HL-60 (cell line): ENCODE results near the gene SMYD2.

ENCODE experiments used
- DNase-seq, 2 experiments: peaks; one replicate each; pipeline ENCODE4 v3.0.0-alpha.2; 2010 to 2020; ENCODE audit warnings: low read depth in 1 of 2, low spot score in 1 of 2
- H3K27ac ChIP-seq: fragments of 250-450 bp; sonication (Bioruptor Pico); replicated peaks from 2 replicates; pipeline ENCODE4 v1.5.1; 2020; ENCODE audit warnings: mild to moderate bottlenecking, moderate library complexity
- H3K27me3 ChIP-seq: fragments of 250-450 bp; sonication (Bioruptor Pico); 2 replicates; pipeline ENCODE4 v1.5.1; 2021; ENCODE audit warnings: mild to moderate bottlenecking, moderate library complexity; ENCODE audit not compliant: insufficient read depth, poor library complexity, severe bottlenecking
- H3K4me3 ChIP-seq: replicated peaks from 2 replicates; pipeline ENCODE4 v1.5.1; 2011; ENCODE audit warnings: mild to moderate bottlenecking, control low read depth, low read length; ENCODE audit not compliant: insufficient read depth
- GABPA ChIP-seq: IDR thresholded peaks from 2 replicates; pipeline ENCODE4 v1.6.1; 2012; ENCODE audit warnings: low read depth
- POLR2AphosphoS5 ChIP-seq: IDR thresholded peaks from 2 replicates; pipeline ENCODE4 v1.6.1; 2012; ENCODE audit warnings: low read depth
- SPI1 ChIP-seq: IDR thresholded peaks from 2 replicates; pipeline ENCODE4 v1.6.1; 2012; ENCODE audit warnings: low read depth, mild to moderate bottlenecking, borderline replicate concordance
- TF ChIP-seq, protein P1 (sequence below): IDR thresholded peaks from one replicate; pipeline ENCODE4 v1.5.1; 2011; ENCODE audit warnings: low read length, control low read depth, inconsistent platforms; ENCODE audit not compliant: insufficient read depth
- TF ChIP-seq, protein P2 (sequence below): IDR thresholded peaks from 2 replicates; pipeline ENCODE4 v1.6.1; 2012; ENCODE audit warnings: low read depth; ENCODE audit not compliant: insufficient replicate concordance

Gene SMYD2

DNA sequence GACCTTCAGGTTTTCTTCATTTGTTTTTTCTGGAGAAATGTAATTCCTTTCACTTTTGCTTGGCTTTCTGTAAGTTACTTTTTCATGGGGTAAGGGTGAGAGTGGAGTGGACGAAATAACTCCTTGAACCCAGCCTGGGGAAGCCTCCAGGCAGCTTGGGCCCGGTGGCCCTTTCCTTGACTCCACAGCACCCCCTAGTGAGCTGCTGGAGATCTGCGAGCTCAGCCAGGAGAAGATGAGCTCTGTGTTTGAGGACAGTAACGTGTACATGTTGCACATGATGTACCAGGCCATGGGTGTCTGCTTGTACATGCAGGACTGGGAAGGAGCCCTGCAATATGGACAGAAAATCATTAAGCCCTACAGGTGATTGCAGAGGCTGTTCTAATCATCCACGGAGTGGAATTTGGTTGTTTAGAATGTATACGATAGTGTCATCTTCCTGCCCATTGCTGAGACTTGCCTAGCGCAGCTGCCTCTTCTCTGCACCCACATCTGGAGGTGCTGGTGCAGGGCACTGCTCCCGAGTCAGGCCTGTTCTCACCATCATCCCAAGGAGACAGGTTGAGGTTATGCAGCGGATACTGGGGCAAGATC lies 51.0 kb downstream of the SMYD2 start:
- peak; percentile 32 to 60 for DNase-seq
- TF ChIP-seq, protein P1, sequence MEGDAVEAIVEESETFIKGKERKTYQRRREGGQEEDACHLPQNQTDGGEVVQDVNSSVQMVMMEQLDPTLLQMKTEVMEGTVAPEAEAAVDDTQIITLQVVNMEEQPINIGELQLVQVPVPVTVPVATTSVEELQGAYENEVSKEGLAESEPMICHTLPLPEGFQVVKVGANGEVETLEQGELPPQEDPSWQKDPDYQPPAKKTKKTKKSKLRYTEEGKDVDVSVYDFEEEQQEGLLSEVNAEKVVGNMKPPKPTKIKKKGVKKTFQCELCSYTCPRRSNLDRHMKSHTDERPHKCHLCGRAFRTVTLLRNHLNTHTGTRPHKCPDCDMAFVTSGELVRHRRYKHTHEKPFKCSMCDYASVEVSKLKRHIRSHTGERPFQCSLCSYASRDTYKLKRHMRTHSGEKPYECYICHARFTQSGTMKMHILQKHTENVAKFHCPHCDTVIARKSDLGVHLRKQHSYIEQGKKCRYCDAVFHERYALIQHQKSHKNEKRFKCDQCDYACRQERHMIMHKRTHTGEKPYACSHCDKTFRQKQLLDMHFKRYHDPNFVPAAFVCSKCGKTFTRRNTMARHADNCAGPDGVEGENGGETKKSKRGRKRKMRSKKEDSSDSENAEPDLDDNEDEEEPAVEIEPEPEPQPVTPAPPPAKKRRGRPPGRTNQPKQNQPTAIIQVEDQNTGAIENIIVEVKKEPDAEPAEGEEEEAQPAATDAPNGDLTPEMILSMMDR, result peak; percentile 85
- TF ChIP-seq SPI1, result no peak
- Histone ChIP-seq H3K27me3 (no peaks in the 10 kb centered on the region), H3K4me3 (no peak overlapping the region), H3K27ac (no peak overlapping the region)

GRCh38 chr1:214332946-214333798 lies 52.2 kb downstream of the SMYD2 start:
- peak; percentile 10 to 42 for DNase-seq
- H3K27ac ChIP-seq, result no peak overlapping the region

DNA sequence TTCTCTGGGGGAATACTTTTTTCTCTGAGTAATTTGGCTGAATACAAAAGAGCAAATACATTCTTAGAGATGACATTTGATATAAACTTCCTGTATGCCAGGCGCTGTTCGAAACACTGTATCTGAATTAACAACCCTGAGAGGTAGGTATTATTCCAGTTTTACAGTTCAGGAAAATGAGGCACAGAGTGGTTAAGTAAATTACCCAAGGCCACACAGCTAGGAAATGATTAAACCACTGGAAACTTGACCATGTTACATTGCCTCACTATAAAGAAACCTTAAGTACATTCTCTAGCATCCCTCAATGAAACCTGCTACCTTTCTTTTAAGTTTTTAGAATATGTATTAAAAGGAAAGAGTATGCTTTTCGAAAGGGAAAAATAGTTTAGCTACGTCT lies 54.6 kb downstream of the SMYD2 start:
- DNase-seq, result no peak
- H3K27me3 ChIP-seq, result no peaks in the 10 kb centered on the region
- no peak overlapping the region for H3K4me3 ChIP-seq
- TF ChIP-seq, protein P1, result no peak
- no peak for TF ChIP-seq GABPA
- no peak for TF ChIP-seq POLR2AphosphoS5
- TF ChIP-seq, protein P2, sequence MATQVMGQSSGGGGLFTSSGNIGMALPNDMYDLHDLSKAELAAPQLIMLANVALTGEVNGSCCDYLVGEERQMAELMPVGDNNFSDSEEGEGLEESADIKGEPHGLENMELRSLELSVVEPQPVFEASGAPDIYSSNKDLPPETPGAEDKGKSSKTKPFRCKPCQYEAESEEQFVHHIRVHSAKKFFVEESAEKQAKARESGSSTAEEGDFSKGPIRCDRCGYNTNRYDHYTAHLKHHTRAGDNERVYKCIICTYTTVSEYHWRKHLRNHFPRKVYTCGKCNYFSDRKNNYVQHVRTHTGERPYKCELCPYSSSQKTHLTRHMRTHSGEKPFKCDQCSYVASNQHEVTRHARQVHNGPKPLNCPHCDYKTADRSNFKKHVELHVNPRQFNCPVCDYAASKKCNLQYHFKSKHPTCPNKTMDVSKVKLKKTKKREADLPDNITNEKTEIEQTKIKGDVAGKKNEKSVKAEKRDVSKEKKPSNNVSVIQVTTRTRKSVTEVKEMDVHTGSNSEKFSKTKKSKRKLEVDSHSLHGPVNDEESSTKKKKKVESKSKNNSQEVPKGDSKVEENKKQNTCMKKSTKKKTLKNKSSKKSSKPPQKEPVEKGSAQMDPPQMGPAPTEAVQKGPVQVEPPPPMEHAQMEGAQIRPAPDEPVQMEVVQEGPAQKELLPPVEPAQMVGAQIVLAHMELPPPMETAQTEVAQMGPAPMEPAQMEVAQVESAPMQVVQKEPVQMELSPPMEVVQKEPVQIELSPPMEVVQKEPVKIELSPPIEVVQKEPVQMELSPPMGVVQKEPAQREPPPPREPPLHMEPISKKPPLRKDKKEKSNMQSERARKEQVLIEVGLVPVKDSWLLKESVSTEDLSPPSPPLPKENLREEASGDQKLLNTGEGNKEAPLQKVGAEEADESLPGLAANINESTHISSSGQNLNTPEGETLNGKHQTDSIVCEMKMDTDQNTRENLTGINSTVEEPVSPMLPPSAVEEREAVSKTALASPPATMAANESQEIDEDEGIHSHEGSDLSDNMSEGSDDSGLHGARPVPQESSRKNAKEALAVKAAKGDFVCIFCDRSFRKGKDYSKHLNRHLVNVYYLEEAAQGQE, result no peak
- TF ChIP-seq SPI1, result no peak
- no peak overlapping the region for H3K27ac ChIP-seq

More at GRCh38 chr1:214332946-214333798, 52.2 kb downstream of the SMYD2 start:
- TF ChIP-seq GABPA (no peak), SPI1 (peak; percentile 10; the same call in 1 of the 2 replicates)
- TF ChIP-seq, protein P1, result peak; percentile 85
- Histone ChIP-seq H3K27me3 (no peaks in the 10 kb centered on the region), H3K4me3 (no peak overlapping the region)

DNA sequence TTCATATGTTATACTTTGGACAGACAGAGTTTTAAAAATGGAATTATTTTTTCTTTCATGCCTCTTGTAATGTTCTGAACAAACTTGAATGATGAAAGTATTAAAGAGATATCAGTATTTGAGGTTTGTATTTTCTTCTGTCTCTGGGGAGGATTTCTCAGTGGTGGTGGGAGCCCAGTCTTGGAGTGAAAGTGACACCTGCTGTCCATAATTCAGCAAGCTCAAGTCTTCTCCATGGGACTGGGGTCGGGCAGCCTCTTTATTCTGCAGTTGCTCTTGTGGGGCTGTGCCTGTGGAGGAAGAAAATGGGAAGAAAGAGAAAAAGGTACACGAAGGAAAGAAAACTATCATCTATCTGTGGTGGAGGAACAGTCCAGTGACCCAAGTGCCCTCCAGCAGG lies 56.1 kb downstream of the SMYD2 start:
- H3K27me3 ChIP-seq, result no peaks in the 10 kb centered on the region
- no peak for TF ChIP-seq SPI1
- no peak for TF ChIP-seq GABPA
- TF ChIP-seq POLR2AphosphoS5, result no peak
- H3K27ac ChIP-seq, result no peak overlapping the region
- H3K4me3 ChIP-seq, result no peak overlapping the region
- DNase-seq, result no peak

- TF ChIP-seq GABPA (no peak), POLR2AphosphoS5 (no peak), SPI1 (no peak)
- TF ChIP-seq, protein P2, result no peak
- no peaks in the 10 kb centered on the region for H3K27me3 ChIP-seq
- no peak overlapping the region for H3K4me3 ChIP-seq
- DNase-seq, result no peak
- H3K27ac ChIP-seq, result no peak overlapping the region
Observed at GRCh38 chr1:214337511-214337910, 56.6 kb downstream of the SMYD2 start.
